ENCODE data around the gene SLC7A14. TPM values are rescaled to one million over a fixed set of nuclear protein-coding genes. Genes with fewer than 3 reads are reported as not detected.

Gene SLC7A14
- total and polyA plus RNA-seq, 2 of the 13 experiments (the other 11 are each of a cell fraction or from before 2014, with no cell fraction given) = not detected

DNA sequence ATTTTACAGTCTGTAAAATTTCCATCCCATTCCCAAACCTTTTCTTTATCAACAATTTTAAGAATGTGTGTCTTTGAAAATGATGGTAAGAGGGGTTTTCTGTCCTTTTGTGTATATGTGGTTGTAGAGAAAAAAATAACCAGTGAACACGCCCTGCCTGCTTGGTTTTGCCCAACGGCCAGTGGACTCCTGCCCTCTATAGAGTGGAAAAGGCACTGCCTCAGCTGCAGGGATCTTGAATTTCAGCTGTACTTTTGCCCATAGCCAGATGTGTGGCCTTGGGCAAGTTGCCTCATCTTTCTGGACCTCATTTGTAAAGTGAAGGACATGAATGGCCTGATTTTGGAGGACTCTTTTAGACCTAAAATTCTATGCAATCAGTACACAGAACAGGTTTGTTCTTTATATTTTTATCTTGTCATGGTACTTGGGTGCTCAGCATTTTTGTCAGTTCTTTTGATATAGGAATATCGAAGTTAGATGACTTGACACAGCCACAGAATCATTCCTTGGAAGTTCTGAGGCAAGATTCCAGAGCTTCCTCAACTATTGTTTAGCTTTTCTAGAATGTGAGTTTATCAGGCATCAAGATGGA, 86.2 kb downstream of the SLC7A14 start (continued):
- TF ChIP-seq KIAA2018 (CRISPR knock-in tag; IDR thresholded peaks at IDR 0.05; ENCODE audit: borderline replicate concordance) = no peak
- TF ChIP-seq E2F5 (CRISPR knock-in tag; conservative IDR thresholded peaks at IDR 0.05) = no peak
- TF ChIP-seq, protein P1, sequence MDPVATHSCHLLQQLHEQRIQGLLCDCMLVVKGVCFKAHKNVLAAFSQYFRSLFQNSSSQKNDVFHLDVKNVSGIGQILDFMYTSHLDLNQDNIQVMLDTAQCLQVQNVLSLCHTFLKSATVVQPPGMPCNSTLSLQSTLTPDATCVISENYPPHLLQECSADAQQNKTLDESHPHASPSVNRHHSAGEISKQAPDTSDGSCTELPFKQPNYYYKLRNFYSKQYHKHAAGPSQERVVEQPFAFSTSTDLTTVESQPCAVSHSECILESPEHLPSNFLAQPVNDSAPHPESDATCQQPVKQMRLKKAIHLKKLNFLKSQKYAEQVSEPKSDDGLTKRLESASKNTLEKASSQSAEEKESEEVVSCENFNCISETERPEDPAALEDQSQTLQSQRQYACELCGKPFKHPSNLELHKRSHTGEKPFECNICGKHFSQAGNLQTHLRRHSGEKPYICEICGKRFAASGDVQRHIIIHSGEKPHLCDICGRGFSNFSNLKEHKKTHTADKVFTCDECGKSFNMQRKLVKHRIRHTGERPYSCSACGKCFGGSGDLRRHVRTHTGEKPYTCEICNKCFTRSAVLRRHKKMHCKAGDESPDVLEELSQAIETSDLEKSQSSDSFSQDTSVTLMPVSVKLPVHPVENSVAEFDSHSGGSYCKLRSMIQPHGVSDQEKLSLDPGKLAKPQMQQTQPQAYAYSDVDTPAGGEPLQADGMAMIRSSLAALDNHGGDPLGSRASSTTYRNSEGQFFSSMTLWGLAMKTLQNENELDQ (CRISPR knock-in tag; IDR thresholded peaks at IDR 0.05; ENCODE audit: borderline replicate concordance) = no peak
- TF ChIP-seq CBX2 (IDR thresholded peaks at IDR 0.05; ENCODE audit: low read depth, low read length) = no peak
- no peak for TF ChIP-seq CBX2 (CRISPR knock-in tag; IDR thresholded peaks at IDR 0.05; ENCODE audit: low read depth)
- TF ChIP-seq ZNF530 (CRISPR knock-in tag; IDR thresholded peaks at IDR 0.05; ENCODE audit: low read depth) = no peak
- no peak for TF ChIP-seq CREBL2 (CRISPR knock-in tag; IDR thresholded peaks at IDR 0.05; ENCODE audit: borderline replicate concordance)
- TF ChIP-seq NFKBIZ (CRISPR knock-in tag; IDR thresholded peaks at IDR 0.05) = 0 out of 2 replicates have a peak, but pooled peaks have one; percentile 56
- TF ChIP-seq, protein P2, sequence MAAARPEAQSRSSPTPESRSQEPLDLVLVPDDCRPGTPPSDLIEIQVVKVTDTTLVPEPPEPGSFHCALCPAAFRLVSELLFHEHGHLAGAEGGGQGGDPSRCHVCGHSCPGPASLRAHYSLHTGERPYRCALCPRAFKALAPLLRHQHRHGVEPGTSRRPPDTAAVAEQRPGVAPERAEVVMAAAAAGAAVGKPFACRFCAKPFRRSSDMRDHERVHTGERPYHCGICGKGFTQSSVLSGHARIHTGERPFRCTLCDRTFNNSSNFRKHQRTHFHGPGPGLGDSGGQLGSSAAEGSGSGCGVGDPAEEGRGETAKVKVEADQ (CRISPR knock-in tag; IDR thresholded peaks at IDR 0.05; ENCODE audit: borderline replicate concordance) = no peak
- no peak for TF ChIP-seq ZNF20 (CRISPR knock-in tag; IDR thresholded peaks at IDR 0.05)
- TF ChIP-seq, protein P3, sequence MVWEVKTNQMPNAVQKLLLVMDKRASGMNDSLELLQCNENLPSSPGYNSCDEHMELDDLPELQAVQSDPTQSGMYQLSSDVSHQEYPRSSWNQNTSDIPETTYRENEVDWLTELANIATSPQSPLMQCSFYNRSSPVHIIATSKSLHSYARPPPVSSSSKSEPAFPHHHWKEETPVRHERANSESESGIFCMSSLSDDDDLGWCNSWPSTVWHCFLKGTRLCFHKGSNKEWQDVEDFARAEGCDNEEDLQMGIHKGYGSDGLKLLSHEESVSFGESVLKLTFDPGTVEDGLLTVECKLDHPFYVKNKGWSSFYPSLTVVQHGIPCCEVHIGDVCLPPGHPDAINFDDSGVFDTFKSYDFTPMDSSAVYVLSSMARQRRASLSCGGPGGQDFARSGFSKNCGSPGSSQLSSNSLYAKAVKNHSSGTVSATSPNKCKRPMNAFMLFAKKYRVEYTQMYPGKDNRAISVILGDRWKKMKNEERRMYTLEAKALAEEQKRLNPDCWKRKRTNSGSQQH (CRISPR knock-in tag; IDR thresholded peaks at IDR 0.05; ENCODE audit: low read depth) = no peak
- no peak for TF ChIP-seq SP4 (CRISPR knock-in tag; IDR thresholded peaks at IDR 0.05)
- TF ChIP-seq ZFX (CRISPR knock-in tag; IDR thresholded peaks at IDR 0.05; ENCODE audit: low read depth) = no peak
- no peak for TF ChIP-seq KMT2B (CRISPR knock-in tag; IDR thresholded peaks at IDR 0.05)
